Measurements from ENCODE around the gene ADCY2.

DNA sequence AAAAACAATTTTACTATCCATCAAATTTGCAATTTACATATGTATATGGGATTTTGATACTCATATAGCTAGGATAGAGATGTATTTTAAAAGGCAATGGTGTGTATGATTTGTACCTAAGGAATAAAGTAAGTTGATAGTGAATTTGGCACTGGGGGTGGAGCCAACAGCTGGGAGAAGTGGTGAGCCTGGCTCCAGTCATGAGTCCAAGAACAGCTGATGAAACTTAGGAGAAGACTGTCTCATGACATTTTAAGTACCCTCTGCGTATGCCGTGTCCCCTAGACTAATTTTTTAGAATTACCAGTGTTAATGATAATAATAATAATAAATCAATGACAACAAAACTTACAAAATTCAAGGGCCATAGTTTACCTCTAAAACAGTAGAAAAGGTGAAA lies 181.4 kb downstream of the ADCY2 start:
- TF ChIP-seq CTCF (conservative IDR thresholded peaks at IDR 0.05; ENCODE audit: low read depth, low read length) (no peak), EZH2 (IDR thresholded peaks at IDR 0.05; ENCODE audit: borderline replicate concordance, low read depth, low read length, poor library complexity, severe bottlenecking) (no peak)
